BE2C (cell line): Measurements from ENCODE around the gene AMZ1.

Experiments
- DNase-seq: peaks from one replicate; pipeline ENCODE4 v3.0.0-alpha.2; 2020
- H3K27me3 ChIP-seq: fragments of 250-450 bp; sonication (Bioruptor Pico); 2 replicates; pipeline ENCODE4 v1.5.1; 2020; ENCODE audit warnings: mild to moderate bottlenecking
- H3K36me3 ChIP-seq: fragments of 250-450 bp; sonication (Bioruptor Pico); 2 replicates; pipeline ENCODE4 v1.5.1; 2020; ENCODE audit warnings: mild to moderate bottlenecking
- H3K4me1 ChIP-seq: fragments of 250-450 bp; sonication (Bioruptor Pico); 2 replicates; pipeline ENCODE4 v1.5.1; 2020
- H3K4me3 ChIP-seq: 2 replicates; pipeline ENCODE4 v1.5.1; 2011; ENCODE audit warnings: low read depth, low read length
- H3K9me3 ChIP-seq: fragments of 250-450 bp; sonication (Bioruptor Pico); 2 replicates; pipeline ENCODE4 v1.5.1; 2020
- TF ChIP-seq, protein P1 (sequence below): IDR thresholded peaks from 2 replicates; pipeline ENCODE4 v1.5.1; 2012; ENCODE audit warnings: mild to moderate bottlenecking, low read depth, low read length

The AMZ1 gene

GRCh38 chr7:2758673-2759616 is 70.9 kb downstream of the AMZ1 start:
- Histone ChIP-seq H3K4me3 (peak overlapping the region; percentile 32; the same call in 1 of the 2 replicates), H3K36me3 (no peaks in the 10 kb centered on the region), H3K27me3 (no peaks in the 10 kb centered on the region), H3K4me1 (peaks cover 31% of the 10 kb centered on the region), H3K9me3 (no peaks in the 10 kb centered on the region)
- DNase-seq: no peak
- TF ChIP-seq, protein P1, sequence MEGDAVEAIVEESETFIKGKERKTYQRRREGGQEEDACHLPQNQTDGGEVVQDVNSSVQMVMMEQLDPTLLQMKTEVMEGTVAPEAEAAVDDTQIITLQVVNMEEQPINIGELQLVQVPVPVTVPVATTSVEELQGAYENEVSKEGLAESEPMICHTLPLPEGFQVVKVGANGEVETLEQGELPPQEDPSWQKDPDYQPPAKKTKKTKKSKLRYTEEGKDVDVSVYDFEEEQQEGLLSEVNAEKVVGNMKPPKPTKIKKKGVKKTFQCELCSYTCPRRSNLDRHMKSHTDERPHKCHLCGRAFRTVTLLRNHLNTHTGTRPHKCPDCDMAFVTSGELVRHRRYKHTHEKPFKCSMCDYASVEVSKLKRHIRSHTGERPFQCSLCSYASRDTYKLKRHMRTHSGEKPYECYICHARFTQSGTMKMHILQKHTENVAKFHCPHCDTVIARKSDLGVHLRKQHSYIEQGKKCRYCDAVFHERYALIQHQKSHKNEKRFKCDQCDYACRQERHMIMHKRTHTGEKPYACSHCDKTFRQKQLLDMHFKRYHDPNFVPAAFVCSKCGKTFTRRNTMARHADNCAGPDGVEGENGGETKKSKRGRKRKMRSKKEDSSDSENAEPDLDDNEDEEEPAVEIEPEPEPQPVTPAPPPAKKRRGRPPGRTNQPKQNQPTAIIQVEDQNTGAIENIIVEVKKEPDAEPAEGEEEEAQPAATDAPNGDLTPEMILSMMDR: no peak

GRCh38 chr7:2759736-2760097 is 71.7 kb downstream of the AMZ1 start:
- Histone ChIP-seq H3K36me3 (no peaks in the 10 kb centered on the region), H3K9me3 (no peaks in the 10 kb centered on the region), H3K27me3 (no peaks in the 10 kb centered on the region), H3K4me1 (peaks cover 31% of the 10 kb centered on the region), H3K4me3 (no peak overlapping the region)
- DNase-seq: no peak
- TF ChIP-seq, protein P1: no peak

- H3K4me1 ChIP-seq: peaks cover 31% of the 10 kb centered on the region
- H3K36me3 ChIP-seq: no peaks in the 10 kb centered on the region
- H3K27me3 ChIP-seq: no peaks in the 10 kb centered on the region
- no peaks in the 10 kb centered on the region for H3K9me3 ChIP-seq
- no peak overlapping the region for H3K4me3 ChIP-seq
- DNase-seq: peak; percentile 66
- TF ChIP-seq, protein P1: peak; percentile 59
Observed at GRCh38 chr7:2760098-2760889, 72.3 kb downstream of the AMZ1 start.

DNA sequence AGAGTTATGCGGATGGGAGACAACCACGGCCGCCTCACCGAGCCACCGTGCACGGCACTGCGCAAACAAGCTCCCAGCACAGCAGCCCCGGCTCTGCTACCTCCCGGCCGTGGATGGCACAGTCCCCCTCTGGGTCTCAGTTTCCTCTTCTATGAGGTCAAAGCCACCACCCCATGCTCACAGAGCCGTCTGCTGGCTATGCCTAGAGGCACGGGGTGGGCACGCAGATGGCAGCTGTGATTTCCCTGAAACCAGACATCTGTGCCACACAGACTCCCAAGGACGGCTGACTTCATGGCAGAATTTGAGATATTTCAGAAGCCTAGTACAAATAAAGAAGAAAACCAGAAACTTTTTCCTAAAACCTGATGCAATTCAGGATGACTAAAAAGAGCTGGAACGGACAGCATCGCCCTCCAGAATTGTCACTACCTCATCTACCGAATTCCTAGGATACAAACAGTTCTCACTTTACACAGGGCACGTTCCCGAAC is 73.2 kb downstream of the AMZ1 start:
- Histone ChIP-seq H3K4me1 (peaks cover 31% of the 10 kb centered on the region), H3K4me3 (no peak overlapping the region; the same call in 1 of the 2 replicates), H3K27me3 (no peaks in the 10 kb centered on the region), H3K36me3 (no peaks in the 10 kb centered on the region), H3K9me3 (no peaks in the 10 kb centered on the region)
- no peak for DNase-seq
- TF ChIP-seq, protein P1: no peak

DNA sequence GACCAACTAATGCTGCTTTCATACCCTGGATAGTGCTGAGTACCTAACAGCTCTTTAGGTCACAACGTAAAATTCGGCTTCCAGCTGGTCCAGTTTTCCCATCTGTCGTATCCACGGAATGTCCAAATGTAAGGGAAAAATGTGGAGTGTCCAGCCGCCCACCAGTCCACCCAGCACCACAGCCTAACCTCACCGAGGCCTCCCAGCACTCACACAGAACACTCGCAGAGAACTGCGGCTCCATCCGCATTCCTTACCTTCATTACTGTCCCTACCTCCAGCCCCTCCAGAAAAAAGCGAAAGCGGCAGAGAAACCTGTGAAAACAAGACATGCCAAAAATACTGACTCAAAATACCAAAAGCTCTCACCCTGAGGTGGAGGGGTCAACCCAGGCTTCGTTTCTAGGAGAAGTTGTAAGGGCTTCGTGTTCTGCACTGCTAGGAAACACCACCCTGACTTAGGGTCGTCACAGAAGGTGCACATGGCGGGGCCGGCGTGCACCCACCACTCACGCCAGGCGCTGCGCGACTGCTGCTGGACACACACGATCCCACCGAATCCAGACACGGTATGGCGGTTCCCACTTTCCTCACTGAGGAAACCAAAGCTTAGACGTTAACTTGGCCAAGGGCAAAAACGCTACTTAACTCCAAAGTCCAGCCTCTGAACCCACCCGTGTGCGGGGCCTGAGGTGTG is 73.9 kb downstream of the AMZ1 start:
- H3K4me3 ChIP-seq: no peak overlapping the region
- H3K9me3 ChIP-seq: no peaks in the 10 kb centered on the region
- H3K27me3 ChIP-seq: no peaks in the 10 kb centered on the region
- peaks cover 27% of the 10 kb centered on the region for H3K4me1 ChIP-seq
- H3K36me3 ChIP-seq: no peaks in the 10 kb centered on the region
- DNase-seq: no peak
- TF ChIP-seq, protein P1: no peak
